Endothelial cell of umbilical vein (primary cell): Measurements from ENCODE around the gene STX12. TPM values are rescaled to one million over a fixed set of nuclear protein-coding genes. Genes with fewer than 3 reads are reported as not detected.
"Not testable (repeated sequence)": the region's sequence is repeated elsewhere in the genome, so short reads cannot be mapped to it uniquely, and the experiment has no call there.

Experiments
- BruUV-seq: library from RNA; stranded (reverse); fragments of 400-500 nt; replicated peaks from 2 replicates; lab custom pipeline; 2021; lab: Mats Ljungman, UMichigan
- CTCF ChIA-PET: fragments of 300-600, 350-600 bp; sonication (Branson Sonifier 250); formaldehyde crosslinking; loops from one replicate; lab custom pipeline; 2021; ENCODE audit warnings: antibody characterized with exemption, inconsistent platforms; lab: Charles Lee
- POLR2A ChIA-PET: fragments of 300-600, 350-600 bp; sonication (Branson Sonifier 250); formaldehyde crosslinking; loops from one replicate; lab custom pipeline; 2021; ENCODE audit warnings: antibody characterized with exemption, inconsistent platforms; lab: Charles Lee
- DNase-seq: peaks from one replicate; pipeline ENCODE4 v3.0.0-alpha.2; 2011; ENCODE audit warnings: low read depth, low spot score
- FAIRE-seq: peaks from 2 replicates; lab custom pipeline; 2011; peaks lifted over from hg19 to GRCh38; lab: Jason Lieb, UNC
- H2AFZ ChIP-seq: 2 replicates; pipeline ENCODE4 v1.6.0; 2012; ENCODE audit warnings: low read depth, low read length, control low read depth, inconsistent platforms
- H3K27ac ChIP-seq: 2 replicates; pipeline ENCODE4 v1.5.1; 2011; ENCODE audit warnings: low read depth, mild to moderate bottlenecking, control low read depth, low read length, moderate library complexity; ENCODE audit not compliant: insufficient read depth
- H3K27me3 ChIP-seq, 2 experiments: 2 replicates each; pipeline versions ENCODE4 v1.6.0 to v1.6.1; 2011; ENCODE audit warnings: low read length in 2 of 2, mixed read lengths in 1 of 2; ENCODE audit not compliant: control insufficient read depth in 2 of 2, insufficient read depth in 2 of 2
- H3K36me3 ChIP-seq, 2 experiments: 2 replicates in 1 of 2; 3 replicates in 1 of 2; pipeline ENCODE4 v1.5.1; 2011; ENCODE audit warnings: low read length in 2 of 2, mild to moderate bottlenecking in 1 of 2, moderate library complexity in 1 of 2; ENCODE audit not compliant: control insufficient read depth in 2 of 2, insufficient read depth in 2 of 2; ENCODE audit errors: extremely low read depth in 1 of 2
- H3K4me1 ChIP-seq: 3 replicates; pipeline ENCODE4 v1.5.1; 2011; ENCODE audit warnings: mild to moderate bottlenecking, low read length; ENCODE audit not compliant: control insufficient read depth, insufficient read depth; ENCODE audit errors: extremely low read depth
- H3K4me2 ChIP-seq: 2 replicates; pipeline ENCODE4 v1.6.1; 2011; ENCODE audit warnings: low read length, control low read depth, mixed read lengths; ENCODE audit not compliant: insufficient read depth
- H3K4me3 ChIP-seq, 3 experiments: fragments of 200-600 bp in 1 of 3; sonication (generic), shearing (Covaris generic) in 1 of 3; replicated peaks in 1 of 3; 2 replicates each; pipeline ENCODE4 v1.5.1; 2011 to 2016; ENCODE audit warnings: control low read depth in 3 of 3, low read length in 3 of 3, mild to moderate bottlenecking in 2 of 3, inconsistent platforms in 1 of 3, low read depth in 1 of 3, moderate library complexity in 1 of 3; ENCODE audit not compliant: insufficient read depth in 1 of 3
- H3K79me2 ChIP-seq: 2 replicates; pipeline ENCODE4 v1.6.0; 2012; ENCODE audit warnings: low read length, inconsistent platforms; ENCODE audit not compliant: control insufficient read depth, insufficient read depth
- H3K9ac ChIP-seq: replicated peaks from 2 replicates; pipeline ENCODE3; 2011; ENCODE audit warnings: low read length, control low read depth; ENCODE audit not compliant: insufficient read depth; ENCODE audit errors: extremely low read depth
- H3K9me1 ChIP-seq: replicated peaks from 3 replicates; pipeline ENCODE4 v1.6.0; 2011; ENCODE audit warnings: mild to moderate bottlenecking, low read length; ENCODE audit not compliant: control insufficient read depth, insufficient read depth; ENCODE audit errors: extremely low read depth
- H3K9me3 ChIP-seq: replicated peaks from 2 replicates; pipeline ENCODE4 v1.5.1; 2012; ENCODE audit warnings: low read length, inconsistent platforms; ENCODE audit not compliant: control insufficient read depth, insufficient read depth
- H4K20me1 ChIP-seq: replicated peaks from 2 replicates; pipeline ENCODE3; 2011; ENCODE audit warnings: mild to moderate bottlenecking, low read length; ENCODE audit not compliant: control insufficient read depth, insufficient read depth; ENCODE audit errors: extremely low read depth
- EZH2 ChIP-seq: IDR thresholded peaks from 2 replicates; pipeline ENCODE4 v1.6.1; 2012; ENCODE audit warnings: borderline replicate concordance, low read depth, mild to moderate bottlenecking, moderate library complexity, low read length, inconsistent platforms; ENCODE audit not compliant: severe bottlenecking
- FOS ChIP-seq: IDR thresholded peaks from 2 replicates; pipeline ENCODE4 v1.6.1; 2011; ENCODE audit warnings: mild to moderate bottlenecking, low read length, moderate library complexity, borderline replicate concordance; ENCODE audit not compliant: insufficient read depth
- GATA2 ChIP-seq: IDR thresholded peaks from 2 replicates; pipeline ENCODE4 v1.7.0; 2011; ENCODE audit warnings: low read depth, mild to moderate bottlenecking, moderate library complexity, mixed read lengths, low read length; ENCODE audit not compliant: insufficient read length, insufficient read depth
- JUN ChIP-seq: IDR thresholded peaks from 2 replicates; pipeline ENCODE4 v1.6.1; 2011; ENCODE audit warnings: borderline replicate concordance, low read depth; ENCODE audit not compliant: insufficient read length, insufficient read depth
- MAX ChIP-seq: IDR thresholded peaks from 2 replicates; pipeline ENCODE4 v1.6.1; 2011; ENCODE audit not compliant: insufficient read depth, insufficient read length
- POLR2AphosphoS5 ChIP-seq: IDR thresholded peaks from 2 replicates; pipeline ENCODE4 v1.6.1; 2012; ENCODE audit warnings: low read depth, mild to moderate bottlenecking, control low read depth, low read length, moderate library complexity; ENCODE audit not compliant: insufficient read depth
- dilution Hi-C: fragments of 300-500 bp; cut with MboI; formaldehyde crosslinking; loops from one replicate; pipeline ENCODE4 v1.15.0; 2019; ENCODE audit warnings: low sequenced_read_pairs; ENCODE audit not compliant: extremely low pct_ligation_motif_present
- intact Hi-C: fragments of 100-400 bp; cut with micrococcal nuclease; formaldehyde crosslinking; loops from one replicate; pipeline ENCODE4 v1.10.0; 2022
- polyA plus RNA-seq, 4 experiments: library from polyadenylated mRNA; depleted of rRNA in 3 of 4; stranded (reverse) in 3 of 4; unstranded in 1 of 4; fragments of >200 nt; gene quantifications; 2 replicates each; pipeline versions ENCODE4 v1.2.1 to v1.2.3, GENCODE V29; 2011 to 2012; ENCODE audit warnings: missing spikeins in 1 of 4
- total RNA-seq: library from RNA; stranded (reverse); gene quantifications from 2 replicates; pipeline ENCODE4 v1.2.3, GENCODE V29; 2021

STX12 gene
- total and polyA plus RNA-seq, 2 donors (not counting 3 experiments of a cell fraction or from before 2014, with no cell fraction given) = 28.7 to 90.3 TPM

GRCh38 chr1:27807385-27807784, 34.4 kb downstream of the STX12 start:
- no peak overlapping the region for H3K4me3 ChIP-seq
- dilution Hi-C loops (no loop called here), intact Hi-C loops (no loop called here)
- H2AFZ ChIP-seq = no peak overlapping the region
- POLR2A ChIA-PET = interaction anchor here (1.1 kb wide), 1 partner anchor 35 kb away, joined by 4 read pairs; the partner anchor contains the start of gene STX12
- no TSS peak for BruUV-seq
- no peak overlapping the region for H3K9ac ChIP-seq
- H3K4me1 ChIP-seq = no peaks in the 10 kb centered on the region
- H3K9me1 ChIP-seq = no peaks in the 10 kb centered on the region
- TF ChIP-seq POLR2AphosphoS5 (no peak), GATA2 (no peak), EZH2 (no peak), JUN (no peak), MAX (no peak), FOS (no peak)
- CTCF ChIA-PET = no interaction called here
- DNase-seq (no peak), FAIRE-seq (peak; percentile 31)
- H3K27ac ChIP-seq = no peak overlapping the region
- no peaks in the 10 kb centered on the region for H3K9me3 ChIP-seq
- H3K27me3 ChIP-seq = no peaks in the 10 kb centered on the region
- no peak overlapping the region for H3K4me2 ChIP-seq
- peaks cover 6 to 32% of the 10 kb centered on the region in 2 experiments for H3K36me3 ChIP-seq
- no peaks in the 10 kb centered on the region for H3K79me2 ChIP-seq
- H4K20me1 ChIP-seq = no peaks in the 10 kb centered on the region

- H3K4me1 ChIP-seq, H4K20me1 ChIP-seq, H3K27ac ChIP-seq, H3K9ac ChIP-seq, DNase-seq, BruUV-seq, CTCF ChIA-PET, intact Hi-C loops, H2AFZ ChIP-seq, H3K9me3 ChIP-seq, H3K79me2 ChIP-seq, H3K27me3 ChIP-seq, H3K4me3 ChIP-seq, dilution Hi-C loops, H3K4me2 ChIP-seq, H3K9me1 ChIP-seq: not testable (repeated sequence)
- peak; percentile 46 for FAIRE-seq
- POLR2A ChIA-PET = interaction anchor here (0.7 to 1.1 kb wide), 2 partner anchors 33 to 36 kb away, joined by 3 to 4 read pairs; partner anchors contain the start of gene STX12
- H3K36me3 ChIP-seq = peaks cover 5 to 32% of the 10 kb centered on the region in 2 experiments
Measured at GRCh38 chr1:27808131-27808530, 35.1 kb downstream of the STX12 start.
